IPS-20b (cell line): ENCODE measurements around the gene TCF7L1.
"Not testable (repeated sequence)": the region's sequence is repeated elsewhere in the genome, so short reads cannot be mapped to it uniquely, and the experiment has no call there.

Experiments used
- H3K27ac ChIP-seq: one replicate; pipeline ENCODE4 v1.5.1; 2013; ENCODE audit warnings: low read length
- H3K27me3 ChIP-seq: 2 replicates; pipeline ENCODE4 v1.6.1; 2013; ENCODE audit warnings: mild to moderate bottlenecking, low read length, inconsistent platforms; ENCODE audit not compliant: insufficient read depth
- H3K36me3 ChIP-seq: 2 replicates; pipeline ENCODE4 v1.6.1; 2013; ENCODE audit warnings: low read depth, mild to moderate bottlenecking, inconsistent platforms, low read length, moderate library complexity; ENCODE audit not compliant: insufficient read depth
- H3K4me1 ChIP-seq: 2 replicates; pipeline ENCODE4 v1.6.1; 2013; ENCODE audit warnings: mild to moderate bottlenecking, control low read depth, inconsistent platforms, low read length, moderate library complexity; ENCODE audit not compliant: insufficient read depth
- H3K4me3 ChIP-seq: 2 replicates; pipeline ENCODE4 v1.5.1; 2013; ENCODE audit warnings: mild to moderate bottlenecking, low read length, inconsistent platforms
- H3K9ac ChIP-seq: 2 replicates; pipeline ENCODE4 v1.6.1; 2013; ENCODE audit warnings: low read depth, mild to moderate bottlenecking, inconsistent platforms, low read length, moderate library complexity
- H3K9me3 ChIP-seq: 2 replicates; pipeline ENCODE4 v1.6.1; 2013; ENCODE audit warnings: mild to moderate bottlenecking, low read depth, low read length, inconsistent platforms; ENCODE audit not compliant: insufficient read depth

The TCF7L1 gene

DNA sequence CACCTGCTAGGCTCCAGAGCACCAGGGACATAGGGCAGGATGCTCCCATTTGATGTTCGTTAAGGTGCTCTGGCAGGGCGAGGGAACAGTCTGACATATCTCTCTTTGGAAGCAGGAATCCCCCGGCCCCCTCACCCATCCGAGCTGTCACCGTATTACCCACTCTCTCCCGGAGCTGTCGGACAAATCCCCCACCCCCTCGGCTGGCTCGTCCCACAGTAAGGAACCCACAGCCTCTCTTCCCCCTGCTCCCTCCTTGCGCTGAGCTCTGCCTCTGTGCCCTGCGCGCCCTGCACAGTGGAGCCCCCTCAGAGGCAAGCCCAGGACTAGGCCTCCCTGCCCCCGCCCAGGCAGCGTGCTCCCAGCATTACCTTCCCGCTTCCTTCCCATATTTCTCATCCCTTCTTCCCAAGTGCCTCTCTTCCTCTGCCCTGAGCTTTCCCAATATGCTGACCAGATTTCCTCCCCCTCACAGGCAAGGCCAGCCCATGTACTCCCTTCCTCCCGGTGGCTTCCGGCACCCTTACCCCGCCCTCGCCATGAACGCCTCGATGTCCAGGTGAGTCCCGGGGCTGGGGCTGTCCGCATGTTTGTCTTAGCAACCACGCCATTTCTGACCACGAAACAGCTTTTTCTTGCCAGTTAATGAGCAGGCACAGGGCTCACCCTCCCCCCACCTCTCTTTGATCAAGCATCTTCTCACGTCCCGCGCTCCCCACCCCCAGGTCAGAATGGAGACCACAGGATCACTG lies 170.8 kb downstream of the TCF7L1 start:
- H3K9me3 ChIP-seq: no peaks in the 10 kb centered on the region
- no peak overlapping the region for H3K9ac ChIP-seq
- H3K4me3 ChIP-seq: no peak overlapping the region
- no peaks in the 10 kb centered on the region for H3K4me1 ChIP-seq
- H3K27me3 ChIP-seq: no peaks in the 10 kb centered on the region
- H3K27ac ChIP-seq: no peak overlapping the region
- peaks cover 71% of the 10 kb centered on the region for H3K36me3 ChIP-seq

DNA sequence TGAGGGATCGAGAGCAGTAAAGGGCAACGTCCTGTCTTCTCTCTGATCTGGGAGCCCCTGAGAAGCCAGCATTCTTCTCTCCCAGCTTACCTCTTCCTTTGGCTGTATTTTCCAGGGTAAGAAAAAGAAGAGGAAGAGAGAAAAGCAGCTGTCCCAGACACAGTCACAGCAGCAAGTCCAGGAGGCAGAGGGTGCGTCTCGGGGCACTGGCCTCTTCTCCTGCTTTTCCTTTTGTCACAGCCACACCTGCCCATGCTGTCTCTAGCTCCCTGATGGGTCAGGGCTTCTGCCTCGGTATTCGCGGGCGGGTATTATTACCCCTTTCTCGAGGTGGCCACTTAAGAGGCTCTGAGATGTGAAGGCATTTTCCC lies 174.3 kb downstream of the TCF7L1 start:
- Histone ChIP-seq H3K27me3 (no peaks in the 10 kb centered on the region), H3K9ac (no peak overlapping the region), H3K9me3 (no peaks in the 10 kb centered on the region), H3K36me3 (peaks cover 80% of the 10 kb centered on the region), H3K4me1 (peaks cover 3% of the 10 kb centered on the region; the same call in 1 of the 2 replicates), H3K4me3 (no peak overlapping the region), H3K27ac (no peak overlapping the region)

DNA sequence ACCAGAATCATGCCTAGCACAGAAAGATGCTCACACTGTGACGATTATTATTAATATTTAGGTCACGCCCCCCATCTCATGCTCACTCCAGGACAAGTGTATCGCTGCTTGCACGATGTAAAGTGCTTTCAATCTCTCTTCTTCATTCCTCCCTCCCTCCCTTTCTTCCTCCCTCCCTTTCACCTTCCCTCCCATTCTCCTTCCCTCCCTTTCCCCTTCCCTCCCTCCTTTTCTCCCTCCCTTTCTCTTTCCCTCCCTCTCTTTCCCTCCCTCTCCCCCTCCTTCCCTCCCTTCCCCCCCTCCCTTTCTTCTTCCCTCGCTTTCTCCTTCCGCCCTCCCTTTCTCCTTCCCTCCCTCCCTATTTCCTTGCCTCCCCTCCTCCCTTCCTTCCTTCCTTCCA lies 175.0 kb downstream of the TCF7L1 start:
- H3K27ac ChIP-seq: no peak overlapping the region
- H3K9ac ChIP-seq: no peak overlapping the region
- H3K4me3 ChIP-seq: no peak overlapping the region
- H3K27me3 ChIP-seq: no peaks in the 10 kb centered on the region
- H3K4me1 ChIP-seq: peaks cover 3% of the 10 kb centered on the region; the same call in 1 of the 2 replicates
- peaks cover 73% of the 10 kb centered on the region for H3K36me3 ChIP-seq
- no peaks in the 10 kb centered on the region for H3K9me3 ChIP-seq

DNA sequence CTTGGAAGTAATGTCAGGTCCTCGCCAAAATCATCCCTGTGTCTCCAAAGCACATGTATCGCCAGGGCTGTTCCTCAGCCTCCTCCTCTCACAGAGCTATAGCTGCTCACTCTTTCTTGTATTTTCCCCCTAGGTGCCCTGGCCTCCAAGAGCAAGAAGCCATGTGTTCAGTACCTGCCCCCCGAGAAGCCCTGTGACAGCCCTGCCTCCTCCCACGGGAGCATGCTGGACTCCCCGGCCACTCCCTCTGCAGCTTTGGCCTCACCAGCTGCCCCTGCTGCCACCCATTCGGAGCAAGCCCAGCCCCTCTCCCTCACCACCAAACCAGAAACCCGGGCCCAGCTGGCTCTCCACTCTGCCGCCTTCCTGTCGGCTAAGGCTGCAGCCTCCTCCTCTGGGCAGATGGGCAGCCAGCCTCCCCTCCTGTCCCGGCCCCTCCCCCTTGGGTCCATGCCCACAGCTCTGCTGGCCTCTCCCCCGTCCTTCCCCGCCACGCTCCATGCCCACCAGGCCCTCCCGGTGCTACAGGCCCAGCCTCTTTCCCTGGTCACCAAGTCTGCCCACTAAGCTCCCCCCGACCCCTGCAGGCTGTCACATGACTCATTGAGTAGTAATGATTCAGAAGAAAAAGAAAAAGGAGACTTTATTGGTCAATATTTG lies 175.8 kb downstream of the TCF7L1 start:
- Histone ChIP-seq H3K27me3 (no peaks in the 10 kb centered on the region), H3K27ac (no peak overlapping the region), H3K9ac (no peak overlapping the region), H3K4me3 (no peak overlapping the region), H3K4me1 (peaks cover 3% of the 10 kb centered on the region; the same call in 1 of the 2 replicates), H3K9me3 (no peaks in the 10 kb centered on the region), H3K36me3 (peaks cover 65% of the 10 kb centered on the region)

DNA sequence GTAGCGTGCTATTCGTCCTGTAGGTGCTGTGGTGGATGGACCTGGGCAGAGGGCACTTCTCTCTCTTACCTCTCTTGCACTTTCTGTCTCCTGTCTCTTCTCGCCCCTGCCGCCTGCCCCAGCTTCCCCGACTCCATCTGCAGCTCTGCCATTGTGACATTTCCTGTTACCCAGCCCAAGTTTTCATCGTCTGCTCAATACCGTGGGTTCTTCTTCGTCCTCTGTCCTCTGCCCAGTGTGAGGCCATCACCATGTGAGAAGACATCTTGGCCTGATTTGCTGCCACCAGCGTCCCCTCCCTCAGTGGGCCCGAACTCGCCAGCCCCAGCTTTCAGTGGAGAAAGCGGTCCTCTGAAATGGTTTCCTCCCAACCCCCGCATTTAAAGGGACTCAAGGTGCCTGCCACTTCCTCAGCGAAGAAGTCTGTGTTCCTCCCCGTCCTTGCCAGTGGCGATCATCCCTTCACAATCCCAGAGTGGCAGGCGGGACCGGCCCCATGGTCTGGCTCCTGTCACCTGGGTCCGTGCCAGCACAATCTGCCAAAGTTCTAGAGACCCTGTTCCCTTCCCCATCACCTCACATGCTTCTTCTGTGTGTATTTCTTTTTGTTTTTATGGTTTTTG lies 176.6 kb downstream of the TCF7L1 start:
- H3K36me3 ChIP-seq: peaks cover 57% of the 10 kb centered on the region
- no peaks in the 10 kb centered on the region for H3K27me3 ChIP-seq
- H3K9ac ChIP-seq: no peak overlapping the region
- no peak overlapping the region for H3K27ac ChIP-seq
- no peak overlapping the region for H3K4me3 ChIP-seq
- H3K9me3 ChIP-seq: no peaks in the 10 kb centered on the region
- peaks cover 3% of the 10 kb centered on the region; the same call in 1 of the 2 replicates for H3K4me1 ChIP-seq

DNA sequence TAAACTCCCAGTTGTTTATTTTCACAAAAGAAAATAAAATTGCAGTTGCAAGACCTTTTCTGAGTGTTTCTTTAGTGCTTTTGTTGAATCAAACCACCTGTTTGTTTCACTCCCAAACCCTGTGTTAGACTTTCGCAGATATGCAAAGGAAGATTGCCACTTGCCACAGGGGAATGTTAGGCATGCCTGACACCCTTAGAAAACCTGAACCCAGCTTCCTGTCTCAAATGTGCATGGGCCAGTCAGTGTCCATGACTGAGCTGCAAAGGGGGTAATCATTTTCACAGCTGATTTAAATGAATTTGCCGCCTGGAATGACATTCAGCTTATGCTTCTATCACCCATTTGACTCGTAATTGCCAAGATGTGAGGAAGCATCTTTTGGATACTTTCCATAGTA lies 177.1 kb downstream of the TCF7L1 start:
- Histone ChIP-seq H3K9me3 (no peaks in the 10 kb centered on the region), H3K27me3 (no peaks in the 10 kb centered on the region), H3K36me3 (peaks cover 52% of the 10 kb centered on the region), H3K27ac (no peak overlapping the region), H3K9ac (no peak overlapping the region), H3K4me1 (peaks cover 3% of the 10 kb centered on the region; the same call in 1 of the 2 replicates), H3K4me3 (no peak overlapping the region)

DNA sequence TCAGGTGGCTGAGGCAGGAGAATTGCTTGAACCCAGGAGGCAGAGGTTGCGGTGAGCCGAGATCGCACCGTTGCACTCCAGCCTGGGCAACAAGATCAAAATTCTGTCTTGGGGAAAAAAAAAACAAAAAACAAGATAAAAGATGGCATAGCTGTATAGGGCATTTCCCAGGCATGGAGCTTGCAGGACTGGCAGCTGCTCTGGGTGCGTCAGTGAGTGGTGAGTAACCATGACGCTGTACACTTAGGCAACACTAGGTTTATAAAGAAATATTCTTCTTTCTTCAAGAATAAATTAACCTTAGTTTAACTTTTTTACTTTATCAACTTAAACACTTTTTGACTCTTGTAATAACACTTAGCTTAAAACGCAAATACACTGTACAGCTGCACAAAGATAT lies 179.2 kb downstream of the TCF7L1 start:
- Histone ChIP-seq H3K9me3 (no peaks in the 10 kb centered on the region), H3K36me3 (peaks cover 44% of the 10 kb centered on the region), H3K9ac (no peak overlapping the region), H3K4me3 (no peak overlapping the region), H3K4me1 (peaks cover 3% of the 10 kb centered on the region; the same call in 1 of the 2 replicates), H3K27ac (no peak overlapping the region), H3K27me3 (no peaks in the 10 kb centered on the region)

DNA sequence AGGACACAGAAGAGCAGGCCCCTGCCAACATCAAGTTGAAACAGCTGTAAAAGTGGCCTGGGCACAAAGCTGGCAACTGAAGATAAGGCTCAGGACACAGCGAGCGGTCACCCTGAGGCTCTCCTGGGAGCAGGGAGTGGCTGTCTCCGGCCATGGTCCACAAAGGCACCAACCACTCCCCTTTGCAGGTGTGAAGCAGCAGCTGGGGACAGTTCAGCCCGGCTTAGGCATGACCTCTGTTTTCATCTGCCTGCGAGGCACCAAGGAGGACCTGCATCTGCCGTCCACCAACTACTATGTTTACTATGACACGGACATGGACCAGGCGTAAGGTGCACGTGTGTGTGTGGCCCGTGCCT lies 181.7 kb downstream of the TCF7L1 start:
- Histone ChIP-seq H3K36me3 (peaks cover 39% of the 10 kb centered on the region), H3K9me3 (no peaks in the 10 kb centered on the region), H3K27me3 (no peaks in the 10 kb centered on the region), H3K4me3 (no peak overlapping the region), H3K4me1 (no peaks in the 10 kb centered on the region; the same call in 1 of the 2 replicates), H3K27ac (no peak overlapping the region), H3K9ac (no peak overlapping the region)

DNA sequence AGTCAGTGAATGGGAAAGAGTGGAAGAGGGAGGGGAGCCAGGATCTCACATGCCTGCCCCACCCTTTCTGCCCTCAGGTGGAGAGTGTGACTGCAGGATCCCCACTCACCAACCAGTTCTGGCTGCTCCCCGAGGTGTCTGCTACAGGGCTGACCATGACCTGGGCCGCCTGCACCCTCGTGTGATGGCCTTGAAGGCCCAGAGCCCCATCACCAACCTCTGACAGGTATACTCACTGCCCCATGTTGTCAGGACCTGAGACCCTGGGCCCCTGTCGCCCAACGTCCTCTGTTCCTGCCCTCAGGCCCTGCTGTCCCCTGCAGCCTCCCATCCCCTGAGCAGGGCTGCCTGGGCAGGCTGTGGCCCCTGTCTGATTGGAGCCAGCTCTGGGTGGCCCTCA lies 182.7 kb downstream of the TCF7L1 start:
- peaks cover 39% of the 10 kb centered on the region for H3K36me3 ChIP-seq
- H3K27me3 ChIP-seq, H3K4me1 ChIP-seq, H3K9me3 ChIP-seq, H3K4me3 ChIP-seq, H3K9ac ChIP-seq, H3K27ac ChIP-seq: not testable (repeated sequence)

DNA sequence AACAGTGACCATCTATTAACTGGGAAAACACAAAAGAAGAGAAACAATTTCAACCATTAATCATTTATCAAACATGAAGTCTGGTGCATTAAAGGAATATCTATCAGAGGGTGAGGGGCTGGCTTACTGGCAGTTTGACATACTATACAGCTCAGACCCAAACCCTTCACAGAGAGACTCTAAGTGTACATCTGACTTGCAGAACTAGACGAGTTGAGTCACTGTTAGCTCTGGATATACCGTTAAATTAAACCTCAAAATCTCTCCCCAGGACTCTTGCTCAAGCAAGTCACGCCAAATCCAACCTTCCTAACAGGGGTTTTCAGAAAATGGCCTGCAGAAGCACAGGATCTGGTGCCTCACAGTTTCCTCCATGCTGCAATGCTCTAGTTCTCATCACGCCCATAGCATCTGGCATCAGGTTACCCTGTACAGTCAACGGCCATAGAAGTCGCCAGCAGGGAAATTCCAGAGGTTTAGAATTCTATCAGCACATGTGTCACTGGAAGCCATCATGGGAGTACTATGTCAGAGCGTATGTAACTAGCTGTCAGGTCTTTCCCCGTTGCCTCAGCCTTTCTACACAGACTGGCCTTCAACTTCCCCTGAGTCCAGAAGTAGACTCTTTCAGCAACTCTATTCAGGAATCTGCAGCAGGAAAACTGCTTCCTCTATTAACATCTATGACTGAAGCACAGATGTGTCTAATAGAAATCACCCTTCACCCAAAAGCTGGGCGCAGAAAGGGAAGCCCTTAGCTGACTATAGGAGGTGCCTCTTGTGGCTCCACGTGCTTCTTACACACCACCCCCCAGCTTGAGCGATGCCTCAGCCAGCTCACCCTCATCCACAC lies 185.3 kb downstream of the TCF7L1 start:
- Histone ChIP-seq H3K4me1 (no peaks in the 10 kb centered on the region), H3K4me3 (no peak overlapping the region), H3K27me3 (no peaks in the 10 kb centered on the region), H3K9me3 (no peaks in the 10 kb centered on the region), H3K27ac (no peak overlapping the region), H3K36me3 (peaks cover 65% of the 10 kb centered on the region), H3K9ac (no peak overlapping the region)

DNA sequence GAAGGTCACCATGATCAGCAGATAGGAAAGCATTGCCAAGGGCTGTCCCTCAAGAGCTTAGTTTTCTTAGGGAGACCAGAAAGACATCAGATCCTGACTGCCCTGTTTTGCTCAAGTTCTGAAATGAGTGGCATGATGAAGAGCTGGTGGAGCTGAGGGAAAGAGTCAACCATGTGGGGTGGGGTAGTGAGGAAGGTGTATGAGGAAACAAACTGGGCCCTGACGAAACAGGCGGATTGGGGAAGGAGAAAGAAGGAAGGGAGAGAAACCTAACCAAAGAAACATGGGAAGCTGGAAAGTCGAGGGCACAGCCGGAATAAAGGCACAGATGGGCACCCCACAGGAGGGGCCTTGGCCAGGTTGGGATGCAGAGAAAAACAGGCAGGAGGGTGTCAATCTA lies 186.6 kb downstream of the TCF7L1 start:
- no peaks in the 10 kb centered on the region for H3K9me3 ChIP-seq
- no peak overlapping the region for H3K9ac ChIP-seq
- no peak overlapping the region for H3K27ac ChIP-seq
- no peak overlapping the region for H3K4me3 ChIP-seq
- H3K27me3 ChIP-seq: no peaks in the 10 kb centered on the region
- H3K36me3 ChIP-seq: peaks cover 78% of the 10 kb centered on the region
- no peaks in the 10 kb centered on the region for H3K4me1 ChIP-seq
